Measurements from ENCODE around the gene CYB5A. TPM values are rescaled to one million over a fixed set of nuclear protein-coding genes. Genes with fewer than 3 reads are reported as not detected.

CYB5A gene
- total and polyA plus RNA-seq, 9 of the 15 experiments (the other 6 are each of a cell fraction or from before 2014, with no cell fraction given): 11.9 to 22.6 (median 14.1) TPM

- no peak overlapping the region for H3K4me3 ChIP-seq
- ChIA-PET POLR2A (no interaction called here), CTCF (ENCODE audit: low intra/inter-chr PET ratio) (no interaction called here)
- TF ChIP-seq ZNF354B (CRISPR knock-in tag; IDR thresholded peaks at IDR 0.05) (no peak), FOSL1 (tag; conservative IDR thresholded peaks at IDR 0.05) (no peak), KAT2B (IDR thresholded peaks at IDR 0.05; ENCODE audit: low read depth, low read length) (no peak), ATF7 (IDR thresholded peaks at IDR 0.05) (no peak), TAF7 (tag; IDR thresholded peaks at IDR 0.05) (no peak), HMGN3 (IDR thresholded peaks at IDR 0.05; ENCODE audit: borderline replicate concordance, extremely low read depth, insufficient read length, low read depth, low read length) (no peak), MAFK (IDR thresholded peaks at IDR 0.05; ENCODE audit: low read length) (no peak), KAT8 (IDR thresholded peaks at IDR 0.05; ENCODE audit: low read depth) (no peak), CHD4 (IDR thresholded peaks at IDR 0.05; ENCODE audit: insufficient read depth, insufficient replicate concordance, low read depth, low read length, poor library complexity, severe bottlenecking) (no peak)
- TF ChIP-seq, protein P1, sequence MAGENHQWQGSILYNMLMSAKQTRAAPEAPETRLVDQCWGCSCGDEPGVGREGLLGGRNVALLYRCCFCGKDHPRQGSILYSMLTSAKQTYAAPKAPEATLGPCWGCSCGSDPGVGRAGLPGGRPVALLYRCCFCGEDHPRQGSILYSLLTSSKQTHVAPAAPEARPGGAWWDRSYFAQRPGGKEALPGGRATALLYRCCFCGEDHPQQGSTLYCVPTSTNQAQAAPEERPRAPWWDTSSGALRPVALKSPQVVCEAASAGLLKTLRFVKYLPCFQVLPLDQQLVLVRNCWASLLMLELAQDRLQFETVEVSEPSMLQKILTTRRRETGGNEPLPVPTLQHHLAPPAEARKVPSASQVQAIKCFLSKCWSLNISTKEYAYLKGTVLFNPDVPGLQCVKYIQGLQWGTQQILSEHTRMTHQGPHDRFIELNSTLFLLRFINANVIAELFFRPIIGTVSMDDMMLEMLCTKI (IDR thresholded peaks at IDR 0.05; ENCODE audit: partially characterized antibody): no peak
- TF ChIP-seq, protein P2, sequence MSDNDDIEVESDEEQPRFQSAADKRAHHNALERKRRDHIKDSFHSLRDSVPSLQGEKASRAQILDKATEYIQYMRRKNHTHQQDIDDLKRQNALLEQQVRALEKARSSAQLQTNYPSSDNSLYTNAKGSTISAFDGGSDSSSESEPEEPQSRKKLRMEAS (CRISPR knock-in tag; IDR thresholded peaks at IDR 0.05): no peak
- FAIRE-seq (no peak), DNase-seq (ENCODE audit: extremely low read depth in 1 of 4, low spot score in 3 of 4) (no peak), ATAC-seq (no peak)
- intact Hi-C loops (cut with micrococcal nuclease): no loop called here
- no peak overlapping the region for H2AFZ ChIP-seq (ENCODE audit: low read depth, low read length)
- no peaks in the 10 kb centered on the region for H3K4me1 ChIP-seq (replicated peaks in 1 of 2; ENCODE audit: control insufficient read depth in 2 of 2, insufficient read depth in 2 of 2, low read length in 2 of 2)
- no peaks in the 10 kb centered on the region for H3K79me2 ChIP-seq (ENCODE audit: control insufficient read depth, insufficient read depth, low read length)
- no peak overlapping the region for H3K4me2 ChIP-seq (ENCODE audit: insufficient read depth, low read length)
- H3K9me3 ChIP-seq (replicated peaks; ENCODE audit: control insufficient read depth, insufficient read depth, low read depth, low read length): no peaks in the 10 kb centered on the region
- no peaks in the 10 kb centered on the region for H3K36me3 ChIP-seq (ENCODE audit: control insufficient read depth, insufficient read depth, low read length)
- no peaks in the 10 kb centered on the region for H4K20me1 ChIP-seq (replicated peaks; ENCODE audit: control insufficient read depth, insufficient read depth, low read length)
- H3K9me1 ChIP-seq (ENCODE audit: control insufficient read depth, insufficient read depth, low read length): no peaks in the 10 kb centered on the region
- 0% methylated on average over 1 of the region's 1 CpG for WGBS (ENCODE audit: insufficient coverage, low coverage, missing lambda C conversion rate)
- peaks cover 0 to 8% of the 10 kb centered on the region in 2 experiments; a peak in 2 of 5 replicates for H3K27me3 ChIP-seq (ENCODE audit: control insufficient read depth in 2 of 2, insufficient read depth in 2 of 2, low read length in 2 of 2)
- no TSS peak for BruUV-seq (replicated peaks)
- no peak overlapping the region for H3K27ac ChIP-seq (ENCODE audit: extremely low read depth, low read depth, low read length)
- no peak overlapping the region for H3K9ac ChIP-seq (ENCODE audit: insufficient read depth in 1 of 2, low read depth in 2 of 2, low read length in 2 of 2)
- in situ Hi-C loops (cut with MboI): no loop called here
Measured at GRCh38 chr18:74215863-74216262, 75.9 kb downstream of the CYB5A start.
